GM18499 (cell line): ENCODE measurements around the gene HOXC5.

Experiments
- ATAC-seq: cut with Tn5 transposase; IDR thresholded peaks from one replicate; pipeline ENCODE4 v1.9.1; 2021; ENCODE audit warnings: moderate number of reproducible peaks; ENCODE audit not compliant: insufficient read depth, unreplicated experiment

The HOXC5 gene

DNA sequence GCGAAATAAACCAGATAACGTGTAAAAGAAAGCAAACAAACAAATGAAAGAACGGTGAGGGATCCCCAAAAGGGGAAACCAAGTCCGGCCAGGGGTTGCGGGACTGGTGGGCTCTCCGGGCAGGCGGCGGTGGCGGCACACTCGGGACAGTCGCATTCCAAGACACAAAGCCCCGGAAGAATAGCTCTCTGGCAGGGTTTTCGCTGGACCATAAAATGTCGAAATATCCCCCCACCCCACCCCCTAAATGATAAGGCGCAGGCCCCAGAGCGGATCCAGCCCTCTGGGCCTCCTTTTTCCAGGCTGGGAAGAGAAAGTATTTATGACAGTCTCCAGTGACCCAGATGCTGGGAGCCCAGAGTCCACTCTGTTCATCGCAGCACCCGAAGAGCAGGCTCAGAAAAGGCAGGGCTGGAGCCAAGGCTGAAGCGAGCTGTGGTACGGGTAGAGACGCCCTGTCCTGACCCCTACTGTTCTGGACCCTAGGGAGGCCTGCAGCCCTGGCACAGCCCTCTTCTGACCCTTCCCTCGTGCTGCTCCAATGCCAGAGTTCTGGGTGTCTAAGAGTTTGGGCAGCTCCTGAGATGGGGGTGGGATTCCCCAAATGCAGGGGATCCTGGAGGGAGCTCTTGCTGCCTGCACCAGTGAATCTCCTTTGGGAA, 26.2 kb upstream of the HOXC5 start:
- no peak for ATAC-seq

DNA sequence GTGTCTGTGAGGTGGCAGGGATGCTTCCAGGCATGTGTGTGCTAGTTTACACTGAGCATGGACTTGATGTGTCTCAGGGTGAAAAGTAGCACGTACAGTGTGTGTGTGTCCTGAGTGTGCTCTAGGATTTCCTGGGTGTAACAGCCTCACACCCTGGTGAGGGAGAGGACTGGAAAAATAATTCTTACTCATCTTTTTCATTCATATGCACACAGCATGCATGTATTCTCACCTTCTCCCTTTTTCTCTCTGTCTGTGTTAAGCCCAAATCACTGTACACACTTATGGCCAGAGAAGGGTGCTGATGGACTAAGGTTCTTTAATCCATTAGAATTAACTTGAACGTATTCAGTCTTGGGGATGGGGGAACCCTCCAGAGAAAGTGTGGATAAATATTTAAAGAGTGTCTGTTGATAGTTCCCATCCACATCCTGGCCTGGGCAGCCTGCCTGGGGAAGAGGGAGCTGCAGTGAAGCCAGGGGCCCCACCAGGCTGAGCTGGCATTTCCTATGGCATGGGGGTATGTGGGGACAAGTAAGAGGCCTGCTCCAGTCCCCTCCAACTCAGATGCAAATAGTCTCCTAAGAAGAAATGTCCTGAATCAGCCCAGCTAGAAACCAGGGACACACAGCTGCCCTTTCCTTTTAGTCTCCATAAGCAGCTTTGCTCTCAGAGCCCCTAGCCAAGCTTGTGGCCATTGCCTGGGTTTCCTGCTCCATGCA, 25.2 kb upstream of the HOXC5 start:
- no peak for ATAC-seq

DNA sequence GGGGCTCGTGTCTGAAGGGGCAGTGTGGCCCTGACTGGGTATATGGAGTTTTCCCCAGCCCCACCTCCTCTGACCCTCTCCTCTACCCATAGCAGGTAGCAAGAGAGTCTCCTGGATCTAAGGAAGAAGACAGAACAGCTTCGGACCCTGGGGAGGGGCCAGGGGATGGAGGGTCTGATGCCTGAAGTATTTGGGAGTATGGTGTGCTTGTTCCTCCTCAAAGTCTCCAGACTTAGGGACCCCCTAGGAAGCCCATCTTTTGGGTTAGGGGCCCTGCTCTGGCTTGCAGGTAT, 24.6 kb upstream of the HOXC5 start:
- ATAC-seq: no peak

- no peak for ATAC-seq
Measured at GRCh38 chr12:54009171-54010052, 23.4 kb upstream of the HOXC5 start.

- no peak for ATAC-seq
Measured at GRCh38 chr12:54010053-54010971, 22.5 kb upstream of the HOXC5 start.

DNA sequence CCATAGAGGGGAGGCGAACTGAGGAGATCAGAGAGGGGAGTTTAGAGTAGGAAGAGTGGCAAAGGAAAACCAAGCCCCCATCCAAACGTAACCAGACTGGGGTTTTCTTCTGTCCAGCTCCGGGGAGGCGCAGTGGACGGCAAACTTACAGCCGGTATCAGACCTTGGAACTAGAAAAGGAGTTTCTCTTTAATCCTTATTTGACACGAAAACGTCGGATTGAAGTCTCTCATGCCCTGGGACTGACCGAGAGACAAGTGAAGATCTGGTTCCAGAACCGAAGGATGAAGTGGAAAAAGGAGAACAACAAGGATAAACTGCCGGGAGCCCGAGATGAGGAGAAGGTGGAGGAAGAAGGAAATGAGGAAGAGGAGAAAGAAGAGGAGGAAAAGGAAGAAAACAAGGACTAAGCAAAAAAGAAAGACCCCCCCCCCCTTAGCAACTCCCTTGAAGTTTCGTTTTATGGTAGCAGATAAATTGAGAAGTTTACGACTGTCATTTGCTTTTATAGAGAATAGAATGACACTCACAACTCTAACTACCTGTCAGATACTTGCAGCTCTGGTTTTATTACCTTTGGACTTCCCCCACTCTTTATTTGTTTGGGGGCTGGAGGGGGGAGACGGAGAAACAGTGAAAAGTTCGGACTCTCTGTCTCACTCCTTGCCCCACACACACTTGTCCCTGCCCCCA, 21.7 kb upstream of the HOXC5 start:
- no peak for ATAC-seq

- no peak for ATAC-seq
Measured at GRCh38 chr12:54011665-54012532, 21.0 kb upstream of the HOXC5 start.

- ATAC-seq: no peak
Measured at GRCh38 chr12:54012631-54013409, 20.0 kb upstream of the HOXC5 start.

DNA sequence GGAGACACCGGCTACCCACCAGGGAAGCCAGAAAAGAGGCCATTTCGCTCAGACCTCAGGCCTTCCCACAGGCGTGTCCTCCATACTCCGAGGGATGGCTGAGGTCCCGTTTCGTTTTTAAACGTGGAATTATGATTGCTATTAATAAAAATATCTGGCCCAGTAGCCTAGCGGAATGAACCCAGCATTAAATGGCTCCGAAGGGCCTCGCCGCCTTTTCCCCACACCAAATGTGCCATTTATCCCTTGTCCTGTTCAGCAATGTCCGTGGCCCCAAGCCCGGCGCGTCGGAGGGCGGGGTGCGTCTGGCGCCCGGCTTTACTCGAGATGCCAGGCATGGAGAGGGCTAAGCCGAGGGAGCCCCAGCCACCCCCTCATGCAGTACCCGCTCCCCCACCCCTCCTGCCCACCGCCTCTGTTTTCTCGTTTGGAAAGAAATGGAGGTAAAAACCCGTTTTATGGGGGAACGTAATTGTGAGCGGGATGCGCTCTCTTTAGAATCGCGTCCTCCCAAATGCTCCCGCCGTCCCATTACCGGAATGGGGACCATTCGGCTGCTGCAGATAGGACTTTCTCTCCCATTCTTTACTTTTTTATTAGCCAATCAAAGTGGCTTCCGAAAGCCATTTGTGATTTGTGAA, 18.4 kb upstream of the HOXC5 start:
- no peak for ATAC-seq

DNA sequence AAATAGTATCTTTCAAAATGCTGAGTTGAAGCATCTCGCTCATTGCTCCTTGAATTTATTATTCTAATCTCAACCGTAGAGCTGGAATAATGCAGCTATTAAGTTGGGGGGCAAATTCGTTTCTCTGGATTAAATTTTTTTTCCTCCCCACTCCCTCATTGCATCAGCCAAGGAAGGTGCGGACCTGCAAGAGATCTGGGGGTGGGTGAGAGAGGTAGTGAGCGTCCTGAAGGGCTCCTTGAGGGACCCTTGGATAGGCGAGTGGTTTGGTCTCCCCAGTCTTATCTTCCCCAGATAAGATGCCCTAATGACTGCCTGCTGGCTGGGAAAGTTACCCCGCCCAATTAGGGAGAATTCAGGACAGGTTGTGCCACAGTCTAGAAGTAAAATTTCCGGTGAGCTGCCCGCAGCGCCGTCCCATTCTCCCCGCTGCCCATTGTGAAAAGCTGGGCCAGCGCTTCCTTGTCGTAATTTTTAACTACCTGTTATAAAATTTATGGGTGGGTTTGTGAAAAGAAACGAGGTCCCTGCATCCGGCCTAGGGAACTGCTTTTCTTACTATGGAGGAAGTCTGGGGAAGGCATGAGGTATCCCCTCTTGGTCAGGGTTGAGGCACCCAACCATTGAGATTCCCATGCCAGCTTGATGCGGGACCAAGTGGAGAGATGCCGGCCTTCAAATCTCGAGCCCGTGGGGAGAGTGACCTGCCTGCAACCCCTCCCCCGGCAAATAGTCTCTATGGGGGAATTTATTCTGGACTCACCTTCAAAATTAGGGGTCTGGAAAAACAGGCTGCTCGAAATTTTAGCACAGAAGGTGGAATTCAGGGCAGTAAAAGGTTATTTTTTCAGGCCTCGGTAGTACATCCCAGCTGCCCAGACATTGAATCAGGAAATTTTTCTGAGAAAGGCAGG, 17.6 kb upstream of the HOXC5 start:
- ATAC-seq: no peak

DNA sequence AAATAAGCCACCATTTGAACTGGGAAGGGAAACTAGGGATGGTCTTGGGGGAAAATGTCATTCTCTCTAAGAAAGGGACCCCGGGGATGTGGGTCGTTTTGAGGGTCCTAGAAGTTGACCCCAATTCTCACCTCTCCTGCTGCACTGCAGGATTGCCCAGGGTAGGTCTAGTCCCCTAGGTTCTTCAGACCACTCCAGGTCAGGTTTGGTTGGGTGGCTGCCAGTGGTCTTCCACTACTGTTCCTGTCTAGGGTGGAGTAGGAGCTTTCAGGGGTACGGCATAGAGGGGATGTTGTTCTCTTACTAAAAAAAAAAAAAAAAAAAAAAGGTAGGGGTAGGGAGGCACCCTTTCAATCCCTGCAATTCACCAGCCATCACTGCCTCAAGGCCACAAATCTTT, 16.8 kb upstream of the HOXC5 start:
- ATAC-seq: no peak

DNA sequence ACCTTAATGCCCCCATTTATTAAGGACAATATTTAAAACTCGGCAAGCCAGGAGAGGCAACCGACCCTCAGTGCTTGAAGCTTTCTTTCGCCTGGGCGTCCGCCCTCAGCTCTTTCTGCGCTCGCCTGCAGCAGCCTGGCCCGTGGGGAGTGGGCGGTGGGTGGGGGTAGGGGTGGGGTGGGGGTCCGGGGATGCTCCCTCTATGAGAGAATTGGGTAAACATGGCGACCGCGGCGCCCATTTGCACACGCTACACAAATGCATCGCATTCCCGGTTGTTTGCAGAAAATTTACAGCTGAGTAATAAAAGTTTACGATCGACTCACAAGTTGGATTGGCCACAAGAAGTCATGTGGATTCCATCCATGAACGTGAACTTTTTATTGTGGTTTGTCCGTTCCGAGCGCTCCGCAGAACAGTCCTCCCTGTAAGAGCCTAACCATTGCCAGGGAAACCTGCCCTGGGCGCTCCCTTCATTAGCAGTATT, 16.3 kb upstream of the HOXC5 start:
- ATAC-seq: no peak

GRCh38 chr12:54017027-54017788, 15.6 kb upstream of the HOXC5 start:
- ATAC-seq: peak; percentile 28

DNA sequence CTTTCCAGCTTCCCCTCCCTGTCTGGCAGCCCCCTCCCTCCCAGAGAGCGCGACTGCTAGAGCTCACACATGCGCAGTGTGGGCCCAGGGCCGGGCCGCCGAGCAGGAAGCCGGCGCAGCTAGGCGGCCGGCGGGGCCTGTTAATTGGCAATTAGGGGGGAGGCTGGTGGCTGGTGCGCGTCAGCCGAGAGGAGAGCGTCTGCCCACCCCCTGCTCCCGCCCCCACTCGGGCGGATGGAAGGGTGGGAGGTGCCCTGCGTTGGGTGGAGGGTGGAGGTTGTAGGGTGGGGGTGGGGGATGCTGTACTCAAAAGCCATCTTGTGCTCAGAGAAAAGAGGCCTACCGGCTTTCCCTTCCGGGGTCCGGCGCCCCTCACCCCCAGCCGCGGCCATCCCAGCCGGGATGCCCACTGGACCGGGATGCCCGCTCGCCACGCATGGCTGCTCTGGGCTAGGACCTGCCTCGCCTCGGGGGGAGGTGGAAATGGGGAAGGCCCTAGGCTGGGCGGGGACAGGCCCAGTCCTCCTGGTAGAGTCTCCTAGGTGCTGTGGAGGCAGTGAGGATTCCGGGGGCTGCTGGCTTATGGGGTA, 14.9 kb upstream of the HOXC5 start:
- ATAC-seq: peak; percentile 28

DNA sequence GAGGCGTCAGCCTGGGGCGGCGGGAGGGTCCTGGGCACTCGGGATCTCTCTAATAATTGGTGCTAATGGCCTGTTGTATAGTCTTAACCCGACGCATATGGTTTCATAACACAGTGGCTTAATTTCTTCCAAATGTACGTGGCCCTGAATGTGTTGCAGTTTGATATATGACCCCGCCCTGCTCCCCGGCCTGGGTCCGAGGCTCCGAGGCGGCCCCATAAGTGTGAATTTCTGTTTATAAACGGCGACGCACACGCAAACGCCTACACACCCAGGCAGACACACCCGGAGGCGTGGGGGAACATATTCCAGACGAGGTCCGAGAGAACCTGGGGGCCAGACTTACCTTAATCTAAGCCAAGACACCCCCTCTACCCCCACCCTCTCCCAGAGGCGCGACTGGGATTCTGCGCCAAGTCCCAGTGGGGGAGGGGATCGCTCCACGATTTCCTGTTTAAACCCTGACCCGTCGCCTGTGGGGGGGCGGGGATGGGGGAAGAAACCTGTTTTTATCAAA, 14.3 kb upstream of the HOXC5 start:
- ATAC-seq: no peak
